Measurements from ENCODE around the gene H1-8. TPM values are rescaled to one million over a fixed set of nuclear protein-coding genes. Genes with fewer than 3 reads are reported as not detected.

H1-8 gene
- total and polyA plus RNA-seq, 2 experiments from 2014 or later, result not detected

DNA sequence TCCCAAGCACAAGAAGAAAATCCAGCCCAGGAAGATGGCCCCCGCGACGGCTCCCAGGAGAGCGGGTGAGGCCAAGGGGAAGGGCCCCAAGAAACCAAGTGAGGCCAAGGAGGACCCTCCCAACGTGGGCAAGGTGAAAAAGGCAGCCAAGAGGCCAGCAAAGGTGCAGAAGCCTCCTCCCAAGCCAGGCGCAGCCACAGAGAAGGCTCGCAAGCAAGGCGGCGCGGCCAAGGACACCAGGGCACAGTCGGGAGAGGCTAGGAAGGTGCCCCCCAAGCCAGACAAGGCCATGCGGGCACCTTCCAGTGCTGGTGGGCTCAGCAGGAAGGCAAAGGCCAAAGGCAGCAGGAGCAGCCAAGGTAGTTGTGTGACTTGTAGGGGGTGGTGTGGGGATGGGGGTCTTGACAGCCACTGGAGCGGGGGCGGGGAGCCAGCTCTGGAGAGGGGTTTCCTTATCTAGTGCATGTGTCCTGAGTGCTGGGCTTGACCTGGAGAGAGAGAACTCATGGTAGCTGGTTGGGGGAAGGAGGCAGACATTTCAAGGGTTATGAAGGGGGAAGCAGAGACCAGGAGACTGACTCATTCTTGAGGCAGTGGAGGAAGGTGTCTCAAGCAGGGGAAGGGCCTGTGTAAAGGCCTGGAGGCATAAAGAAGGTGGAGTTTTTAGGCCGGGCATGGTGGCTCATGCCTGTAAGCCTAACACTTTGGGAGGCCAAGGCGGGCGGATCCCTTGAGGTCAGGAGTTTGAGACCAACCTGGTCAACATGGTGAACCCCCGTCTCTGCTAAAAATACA lies 6.2 kb downstream of the H1-8 start:
- WGBS (ENCODE audit: low lambda C conversion rate, missing lambda C conversion rate), result 93% methylated on average over 18 of the region's 18 CpGs
- H3K27me3 ChIP-seq, result no peaks in the 10 kb centered on the region
- H3K4me3 ChIP-seq, result no peak overlapping the region
- no peak overlapping the region for H2AFZ ChIP-seq
- H4K20me1 ChIP-seq (ENCODE audit: insufficient read depth, poor library complexity, severe bottlenecking), result no peaks in the 10 kb centered on the region
- peaks cover 2% of the 10 kb centered on the region for H3K4me1 ChIP-seq (ENCODE audit: insufficient read depth)
- H3K79me2 ChIP-seq, result no peaks in the 10 kb centered on the region
- H3K9me2 ChIP-seq (replicated peaks; ENCODE audit: insufficient read depth), result no peaks in the 10 kb centered on the region
- H3K36me3 ChIP-seq (replicated peaks; ENCODE audit: insufficient read depth, low read depth), result no peaks in the 10 kb centered on the region
- no peaks in the 10 kb centered on the region for H3K9me3 ChIP-seq (ENCODE audit: low read depth)
- H3K4me2 ChIP-seq, result no peak overlapping the region
- no peak for DNase-seq (ENCODE audit: low spot score)
- TF ChIP-seq, protein P1, sequence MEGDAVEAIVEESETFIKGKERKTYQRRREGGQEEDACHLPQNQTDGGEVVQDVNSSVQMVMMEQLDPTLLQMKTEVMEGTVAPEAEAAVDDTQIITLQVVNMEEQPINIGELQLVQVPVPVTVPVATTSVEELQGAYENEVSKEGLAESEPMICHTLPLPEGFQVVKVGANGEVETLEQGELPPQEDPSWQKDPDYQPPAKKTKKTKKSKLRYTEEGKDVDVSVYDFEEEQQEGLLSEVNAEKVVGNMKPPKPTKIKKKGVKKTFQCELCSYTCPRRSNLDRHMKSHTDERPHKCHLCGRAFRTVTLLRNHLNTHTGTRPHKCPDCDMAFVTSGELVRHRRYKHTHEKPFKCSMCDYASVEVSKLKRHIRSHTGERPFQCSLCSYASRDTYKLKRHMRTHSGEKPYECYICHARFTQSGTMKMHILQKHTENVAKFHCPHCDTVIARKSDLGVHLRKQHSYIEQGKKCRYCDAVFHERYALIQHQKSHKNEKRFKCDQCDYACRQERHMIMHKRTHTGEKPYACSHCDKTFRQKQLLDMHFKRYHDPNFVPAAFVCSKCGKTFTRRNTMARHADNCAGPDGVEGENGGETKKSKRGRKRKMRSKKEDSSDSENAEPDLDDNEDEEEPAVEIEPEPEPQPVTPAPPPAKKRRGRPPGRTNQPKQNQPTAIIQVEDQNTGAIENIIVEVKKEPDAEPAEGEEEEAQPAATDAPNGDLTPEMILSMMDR (IDR thresholded peaks at IDR 0.05; ENCODE audit: poor library complexity), result no peak
- TF ChIP-seq EZH2 (IDR thresholded peaks at IDR 0.05; ENCODE audit: borderline replicate concordance) (no peak), EZH2phosphoT487 (IDR thresholded peaks at IDR 0.05; ENCODE audit: low read depth, severe bottlenecking, unreplicated experiment) (no peak)
- no peak overlapping the region for H3K27ac ChIP-seq

DNA sequence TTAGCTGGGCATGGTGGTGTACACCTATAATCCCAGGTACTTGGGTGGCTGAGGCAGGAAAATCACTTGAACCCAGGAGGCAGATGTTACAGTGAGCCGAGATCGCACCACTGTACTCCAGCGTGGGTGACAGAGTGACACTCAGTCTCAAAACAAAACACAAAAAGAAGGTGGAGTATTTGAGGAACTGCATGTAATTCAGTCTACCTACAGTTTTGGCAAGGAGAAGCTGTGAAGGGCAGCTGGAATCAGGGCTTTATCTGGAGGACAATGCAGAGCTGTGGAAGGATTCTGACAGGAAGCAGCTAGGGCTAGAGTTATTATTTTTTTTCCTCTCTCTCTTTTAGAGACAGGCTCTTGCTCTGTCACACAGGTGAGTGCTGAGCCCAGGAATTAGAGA lies 6.8 kb downstream of the H1-8 start:
- H3K27ac ChIP-seq, result no peak overlapping the region
- no peak overlapping the region for H2AFZ ChIP-seq
- H3K4me3 ChIP-seq, result no peak overlapping the region
- H3K4me1 ChIP-seq (ENCODE audit: insufficient read depth), result peaks cover 8% of the 10 kb centered on the region
- H3K27me3 ChIP-seq, result no peaks in the 10 kb centered on the region
- WGBS (ENCODE audit: low lambda C conversion rate, missing lambda C conversion rate), result 88% methylated on average over 3 of the region's 3 CpGs
- H3K4me2 ChIP-seq, result no peak overlapping the region
- DNase-seq (ENCODE audit: low spot score), result no peak
- no peaks in the 10 kb centered on the region for H3K79me2 ChIP-seq
- no peaks in the 10 kb centered on the region for H3K9me3 ChIP-seq (ENCODE audit: low read depth)
- H3K9me2 ChIP-seq (replicated peaks; ENCODE audit: insufficient read depth), result no peaks in the 10 kb centered on the region
- no peaks in the 10 kb centered on the region for H4K20me1 ChIP-seq (ENCODE audit: insufficient read depth, poor library complexity, severe bottlenecking)
- no peaks in the 10 kb centered on the region for H3K36me3 ChIP-seq (replicated peaks; ENCODE audit: insufficient read depth, low read depth)
- TF ChIP-seq EZH2 (IDR thresholded peaks at IDR 0.05; ENCODE audit: borderline replicate concordance) (no peak), EZH2phosphoT487 (IDR thresholded peaks at IDR 0.05; ENCODE audit: low read depth, severe bottlenecking, unreplicated experiment) (no peak)
- TF ChIP-seq, protein P1 (IDR thresholded peaks at IDR 0.05; ENCODE audit: poor library complexity), result no peak

DNA sequence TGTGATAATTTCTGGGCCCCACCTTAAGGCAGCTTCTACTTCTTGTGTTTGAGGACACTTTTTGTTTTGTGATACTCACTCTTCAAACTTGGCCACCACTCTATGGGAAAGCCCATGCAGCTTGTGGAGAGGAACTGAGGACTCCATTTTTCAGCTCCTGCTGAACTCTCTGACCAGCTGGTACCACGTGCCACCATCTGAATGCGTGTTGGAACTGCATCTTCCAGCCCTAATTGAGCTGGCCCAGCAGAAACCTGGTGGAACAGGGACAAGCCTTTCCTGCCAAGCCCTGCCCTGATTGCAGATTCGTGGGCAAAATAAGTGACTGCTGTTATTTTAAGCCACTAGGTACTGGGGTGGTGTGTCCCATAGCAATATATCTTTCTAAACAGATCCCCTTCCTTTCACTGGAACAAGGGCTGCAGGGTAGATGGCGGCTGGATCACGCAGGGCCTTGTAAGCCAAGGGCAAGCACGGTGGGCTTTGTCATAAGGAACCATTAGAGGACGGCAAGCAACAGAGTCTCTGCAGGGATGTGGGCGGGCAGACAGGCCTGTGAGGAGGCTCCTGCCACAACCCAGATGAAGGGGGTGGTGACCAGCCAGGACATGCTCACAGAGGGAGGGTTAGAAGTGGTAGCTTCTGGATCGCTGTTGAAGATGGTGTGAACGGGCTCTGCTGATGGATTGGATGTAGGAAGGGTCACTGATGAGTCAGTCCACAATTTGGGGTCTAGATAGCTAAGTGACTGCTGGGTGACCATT lies 9.5 kb downstream of the H1-8 start:
- no peak overlapping the region for H3K4me3 ChIP-seq
- H3K27me3 ChIP-seq, result no peaks in the 10 kb centered on the region
- H3K9me2 ChIP-seq (replicated peaks; ENCODE audit: insufficient read depth), result no peaks in the 10 kb centered on the region
- H3K79me2 ChIP-seq, result no peaks in the 10 kb centered on the region
- H3K4me2 ChIP-seq, result no peak overlapping the region
- DNase-seq (ENCODE audit: low spot score), result no peak
- H3K9me3 ChIP-seq (ENCODE audit: low read depth), result no peaks in the 10 kb centered on the region
- H3K4me1 ChIP-seq (ENCODE audit: insufficient read depth), result peaks cover 21% of the 10 kb centered on the region
- no peaks in the 10 kb centered on the region for H3K36me3 ChIP-seq (replicated peaks; ENCODE audit: insufficient read depth, low read depth)
- no peak for TF ChIP-seq EZH2 (IDR thresholded peaks at IDR 0.05; ENCODE audit: borderline replicate concordance)
- TF ChIP-seq EZH2phosphoT487 (IDR thresholded peaks at IDR 0.05; ENCODE audit: low read depth, severe bottlenecking, unreplicated experiment), result no peak
- TF ChIP-seq, protein P1 (IDR thresholded peaks at IDR 0.05; ENCODE audit: poor library complexity), result no peak
- no peak overlapping the region for H2AFZ ChIP-seq
- no peak overlapping the region for H3K27ac ChIP-seq
- no peaks in the 10 kb centered on the region for H4K20me1 ChIP-seq (ENCODE audit: insufficient read depth, poor library complexity, severe bottlenecking)
- WGBS (ENCODE audit: low lambda C conversion rate, missing lambda C conversion rate), result 80% methylated on average over 10 of the region's 10 CpGs

Measured in hepatocyte (in vitro differentiated cells).